Measurements from ENCODE around the gene KRT73.
"Not testable (repeated sequence)": the region's sequence is repeated elsewhere in the genome, so short reads cannot be mapped to it uniquely, and the experiment has no call there.

The KRT73 gene

GRCh38 chr12:52594237-52594636 is 24.1 kb downstream of the KRT73 start:
- not testable (repeated sequence) for DNase-seq

- no peak for DNase-seq
Measured at GRCh38 chr12:52591521-52591920, 26.8 kb downstream of the KRT73 start.

DNA sequence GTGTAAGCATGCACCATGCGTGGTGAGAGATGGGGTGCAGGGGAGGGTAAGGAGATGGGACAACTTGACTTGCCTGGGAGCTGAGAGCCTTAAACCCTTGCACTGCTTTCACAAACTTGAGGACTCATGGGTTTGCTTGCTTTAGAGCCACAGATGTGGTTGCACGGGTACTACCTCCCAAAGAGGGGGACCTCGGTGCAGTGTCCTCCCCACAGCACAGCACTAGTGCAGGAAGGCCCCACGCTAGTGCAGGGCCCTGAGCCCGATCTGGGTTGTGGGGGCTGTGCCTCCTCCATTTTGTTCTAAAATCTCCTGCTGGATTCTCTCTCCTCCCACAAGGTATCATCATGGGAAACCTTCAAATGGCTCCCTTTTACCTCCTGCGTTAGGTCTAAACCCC is 28.3 kb downstream of the KRT73 start:
- peak; percentile 33 for DNase-seq

- no peak for DNase-seq
Measured at GRCh38 chr12:52587563-52587962, 30.8 kb downstream of the KRT73 start.

DNA sequence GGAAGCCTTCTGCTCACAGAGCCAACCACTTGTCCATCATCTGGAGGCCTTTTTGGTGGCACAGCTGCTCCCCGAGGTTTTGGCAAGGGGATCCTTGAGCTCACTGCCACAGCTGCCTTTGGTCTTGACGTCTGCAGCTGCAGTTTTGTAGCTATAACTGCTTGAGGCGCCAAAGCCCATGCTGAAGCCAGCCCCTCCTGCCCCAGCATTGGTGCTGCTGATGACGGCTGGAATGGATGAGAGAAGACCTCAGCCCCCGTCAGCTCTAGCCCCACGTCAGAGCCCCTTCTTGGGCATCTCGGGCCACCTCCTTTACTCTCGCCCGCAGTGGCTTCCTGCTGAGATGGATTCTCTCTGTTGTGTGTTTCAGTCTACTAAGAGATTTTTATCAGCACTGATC is 32.4 kb downstream of the KRT73 start:
- DNase-seq, result peak; percentile 71

GRCh38 chr12:52585066-52585465 is 33.3 kb downstream of the KRT73 start:
- DNase-seq, result no peak

- DNase-seq, result no peak
Measured at GRCh38 chr12:52584156-52584682, 34.1 kb downstream of the KRT73 start.

DNA sequence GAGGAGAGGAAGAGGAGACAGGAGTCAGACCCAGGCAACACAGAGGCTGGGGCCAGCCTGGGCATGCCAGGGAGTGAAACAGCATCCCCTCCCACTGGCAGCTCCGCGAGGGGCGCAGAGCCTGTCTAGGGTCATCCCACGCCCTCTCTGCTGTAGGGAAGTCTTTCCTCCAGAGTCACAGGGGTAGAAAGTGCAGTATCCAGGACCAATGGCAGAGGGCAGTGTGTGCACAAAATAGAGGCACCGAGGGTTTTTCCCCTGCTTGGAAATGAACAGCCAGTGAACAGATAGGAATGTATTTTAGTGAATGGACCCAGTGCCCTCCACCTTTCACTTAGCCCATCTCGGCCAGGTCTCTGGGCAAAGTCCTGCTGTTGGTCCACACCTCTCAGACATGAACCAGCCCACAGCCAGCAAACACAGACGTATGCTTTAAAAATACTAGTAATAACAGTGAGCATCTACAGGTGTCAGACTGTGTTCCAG is 35.3 kb downstream of the KRT73 start:
- DNase-seq, result peak; percentile 77

GRCh38 chr12:52582486-52582885 is 35.9 kb downstream of the KRT73 start:
- DNase-seq, result no peak

DNA sequence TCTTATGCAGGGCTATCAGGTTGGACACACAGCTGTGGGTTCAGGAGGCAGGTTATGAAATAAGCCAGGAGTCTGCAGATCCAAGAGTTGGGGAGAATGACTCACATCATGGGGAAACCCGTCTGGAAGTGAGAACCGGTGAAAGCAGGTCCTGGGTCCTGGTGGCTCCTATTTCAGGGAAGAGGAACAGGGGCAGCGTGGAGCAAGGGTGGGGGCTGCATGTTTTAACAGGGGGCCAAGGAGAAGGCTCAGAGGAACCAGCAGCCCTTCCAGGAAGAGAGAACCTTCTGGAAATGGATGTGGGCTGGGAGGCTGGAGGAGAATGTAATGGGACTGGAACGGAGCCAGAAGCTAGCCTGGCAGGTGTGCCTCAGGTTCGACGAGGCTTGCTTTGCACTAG is 36.9 kb downstream of the KRT73 start:
- DNase-seq, result no peak

DNA sequence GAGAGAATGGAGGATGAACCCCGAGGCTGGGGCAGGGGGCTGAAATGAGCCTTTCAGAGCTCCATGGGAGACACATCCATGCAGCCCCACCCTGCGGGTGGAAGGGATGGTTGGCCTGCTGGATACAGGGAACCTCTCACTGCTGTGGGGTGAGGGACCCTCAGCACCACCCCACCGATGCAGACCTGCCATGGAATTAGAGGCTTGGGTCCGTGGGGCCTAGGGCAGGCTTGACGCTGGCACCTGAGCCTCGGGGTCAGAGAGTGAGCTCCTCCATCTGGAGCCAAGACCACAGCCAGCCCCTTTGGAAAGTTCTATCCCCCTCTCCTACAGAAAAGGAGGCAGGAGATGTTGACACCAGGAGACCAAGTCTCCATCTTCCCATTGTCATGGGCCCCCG is 37.3 kb downstream of the KRT73 start:
- no peak for DNase-seq

- DNase-seq, result no peak
Measured at GRCh38 chr12:52580496-52580895, 37.9 kb downstream of the KRT73 start.

- DNase-seq, result no peak
Measured at GRCh38 chr12:52579468-52580465, 38.6 kb downstream of the KRT73 start.

DNA sequence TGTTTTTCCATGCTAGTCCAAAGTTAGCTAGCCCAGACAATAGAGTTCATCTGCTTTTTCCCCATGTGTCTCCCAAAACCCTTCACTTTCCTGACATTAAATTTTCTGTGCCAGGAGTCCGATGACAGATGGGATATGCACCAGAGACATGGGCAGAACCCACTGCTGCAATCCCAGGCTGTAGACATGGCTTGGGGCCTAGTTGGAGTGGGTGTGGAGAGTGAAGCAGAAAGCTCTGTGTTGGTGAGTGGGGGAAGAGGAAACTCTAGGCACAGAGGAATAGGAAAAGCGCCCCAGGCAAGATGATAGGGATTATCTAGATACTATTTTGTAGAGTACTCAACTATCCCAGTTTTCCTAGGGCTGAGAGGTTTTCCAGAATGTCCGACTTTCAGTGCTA is 39.9 kb downstream of the KRT73 start:
- DNase-seq, result peak; percentile 19

- DNase-seq, result peak; percentile 27
Measured at GRCh38 chr12:52577316-52577715, 41.0 kb downstream of the KRT73 start.

- DNase-seq, result no peak
Measured at GRCh38 chr12:52575948-52576347, 42.4 kb downstream of the KRT73 start.

- DNase-seq, result peak; percentile 52
Measured at GRCh38 chr12:52575256-52575655, 43.1 kb downstream of the KRT73 start.

GRCh38 chr12:52573743-52574142 is 44.6 kb downstream of the KRT73 start, which contains the start of gene KRT74:
Gene KRT74, minus strand, starts transcription at chr12:52573843. Its CDS starts 66 bp downstream, at chr12:52573777.
- no peak for DNase-seq

- no peak for DNase-seq
Measured at GRCh38 chr12:52573306-52573705, 45.1 kb downstream of the KRT73 start.

GRCh38 chr12:52570511-52570910 is 47.8 kb downstream of the KRT73 start:
- DNase-seq, result no peak

GRCh38 chr12:52568111-52568510 is 50.2 kb downstream of the KRT73 start:
- DNase-seq, result no peak

GRCh38 chr12:52566847-52567291 is 51.5 kb downstream of the KRT73 start:
- DNase-seq, result no peak

- no peak for DNase-seq
Measured at GRCh38 chr12:52564582-52564981, 53.8 kb downstream of the KRT73 start.

GRCh38 chr12:52561880-52562449 is 56.4 kb downstream of the KRT73 start:
- no peak for DNase-seq

Data from activated effector memory CD4-positive, alpha-beta T cell treated with anti-CD3 and anti-CD28 coated beads, Interleukin-2, amount 50 U/mL, for 16 hours (primary cell).